Suprapubic skin (tissue), 4 donors: ENCODE results near the gene BRD2. TPM values are rescaled to one million over a fixed set of nuclear protein-coding genes. Genes with fewer than 3 reads are reported as not detected.

Source experiments
- DNase-seq, 2 donors: peaks; one replicate each; pipeline ENCODE4 v3.0.0-alpha.2; 2019; ENCODE audit warnings: low spot score in 2 of 2
- H3K27ac ChIP-seq: fragments of 200-600 bp; sonication (generic); one replicate; pipeline ENCODE4 v1.5.1; 2019
- H3K27me3 ChIP-seq: fragments of 200-600 bp; sonication (generic); one replicate; pipeline ENCODE4 v1.5.1; 2019
- H3K36me3 ChIP-seq: fragments of 200-600 bp; sonication (generic); one replicate; pipeline ENCODE4 v1.5.1; 2019
- H3K4me1 ChIP-seq: fragments of 200-600 bp; sonication (generic); one replicate; pipeline ENCODE4 v1.5.1; 2019
- H3K4me3 ChIP-seq: fragments of 200-600 bp; sonication (generic); one replicate; pipeline ENCODE4 v1.5.1; 2019; ENCODE audit warnings: mild to moderate bottlenecking
- H3K9me3 ChIP-seq: fragments of 200-600 bp; sonication (generic); one replicate; pipeline ENCODE4 v1.5.1; 2019
- CTCF ChIP-seq, 2 donors: fragments of 200-600 bp in 1 of 2; fragments of 450-650 bp in 1 of 2; sonication (generic) in 1 of 2; IDR thresholded peaks; one replicate each; pipeline ENCODE4 v1.5.1; 2016 to 2019; ENCODE audit warnings: antibody characterized with exemption in 2 of 2, mild to moderate bottlenecking in 1 of 2, moderate library complexity in 1 of 2
- EP300 ChIP-seq: sonication (generic); formaldehyde crosslinking; IDR thresholded peaks from one replicate; pipeline ENCODE4 v1.6.1; 2017; ENCODE audit warnings: antibody characterized with exemption
- POLR2A ChIP-seq, 2 donors: fragments of 450-650 bp; IDR thresholded peaks; one replicate each; pipeline ENCODE4 v1.6.1; 2017; ENCODE audit warnings: antibody characterized with exemption in 2 of 2, mild to moderate bottlenecking in 2 of 2, moderate library complexity in 2 of 2
- POLR2AphosphoS5 ChIP-seq, 3 donors: sonication (generic); formaldehyde crosslinking; IDR thresholded peaks; one replicate each; pipeline ENCODE4 v1.6.1; 2017; ENCODE audit warnings: antibody characterized with exemption in 3 of 3
- WGBS: methylation state at CpG from one replicate; pipeline ENCODE4 v1.1.5; 2018; 5-methylcytosine and 5-hydroxymethylcytosine counted together
- total RNA-seq, 4 donors: library from RNA; depleted of rRNA; stranded (reverse); fragments of >200 nt; gene quantifications; one replicate each; pipeline ENCODE4 v1.1.0, GENCODE V29; 2016

Gene BRD2
- total RNA-seq, 4 donors from 2014 or later: 145 to 246 (median 197) TPM

DNA sequence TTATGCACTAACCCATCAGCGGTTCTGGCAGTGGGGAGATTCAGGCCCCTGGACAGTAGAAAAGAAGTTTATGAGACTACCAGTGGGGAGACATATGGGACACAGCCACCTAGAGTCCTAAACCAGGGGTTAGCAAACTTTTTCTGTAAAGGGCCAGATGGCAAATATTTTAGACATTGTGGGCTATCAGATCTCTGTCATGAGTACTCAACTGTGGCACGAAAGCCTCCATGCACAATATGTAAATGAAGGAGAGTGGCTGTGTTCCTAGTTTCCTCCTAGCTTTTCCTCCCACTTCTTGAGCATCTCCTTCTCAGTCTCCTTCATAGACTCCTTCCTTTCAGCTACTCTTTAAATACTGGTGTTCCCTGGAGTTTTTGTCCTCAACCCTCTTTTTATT, 12.2 kb upstream of the BRD2 start:
- Histone ChIP-seq H3K27ac (no peak overlapping the region), H3K4me3 (no peak overlapping the region), H3K9me3 (no peaks in the 10 kb centered on the region), H3K27me3 (no peaks in the 10 kb centered on the region), H3K4me1 (peaks cover 17% of the 10 kb centered on the region), H3K36me3 (no peaks in the 10 kb centered on the region)
- no peak for TF ChIP-seq EP300
- no peak for TF ChIP-seq POLR2AphosphoS5 (IDR thresholded peaks at IDR 0.05)
- no peak for TF ChIP-seq CTCF (IDR thresholded peaks at IDR 0.05)
- DNase-seq: no peak
- WGBS: 78% methylated on average over 2 of the region's 2 CpGs

GRCh38 chr6:32960563-32960962, 7.8 kb upstream of the BRD2 start:
- Histone ChIP-seq H3K27me3 (no peaks in the 10 kb centered on the region), H3K36me3 (no peaks in the 10 kb centered on the region), H3K4me1 (peaks cover 6% of the 10 kb centered on the region), H3K4me3 (no peak overlapping the region), H3K27ac (no peak overlapping the region), H3K9me3 (no peaks in the 10 kb centered on the region)
- TF ChIP-seq POLR2AphosphoS5 (IDR thresholded peaks at IDR 0.05) (no peak), CTCF (IDR thresholded peaks at IDR 0.05) (no peak), POLR2A (IDR thresholded peaks at IDR 0.05) (no peak), EP300 (no peak)
- 84% methylated on average over 5 of the region's 5 CpGs for WGBS
- DNase-seq: no peak

DNA sequence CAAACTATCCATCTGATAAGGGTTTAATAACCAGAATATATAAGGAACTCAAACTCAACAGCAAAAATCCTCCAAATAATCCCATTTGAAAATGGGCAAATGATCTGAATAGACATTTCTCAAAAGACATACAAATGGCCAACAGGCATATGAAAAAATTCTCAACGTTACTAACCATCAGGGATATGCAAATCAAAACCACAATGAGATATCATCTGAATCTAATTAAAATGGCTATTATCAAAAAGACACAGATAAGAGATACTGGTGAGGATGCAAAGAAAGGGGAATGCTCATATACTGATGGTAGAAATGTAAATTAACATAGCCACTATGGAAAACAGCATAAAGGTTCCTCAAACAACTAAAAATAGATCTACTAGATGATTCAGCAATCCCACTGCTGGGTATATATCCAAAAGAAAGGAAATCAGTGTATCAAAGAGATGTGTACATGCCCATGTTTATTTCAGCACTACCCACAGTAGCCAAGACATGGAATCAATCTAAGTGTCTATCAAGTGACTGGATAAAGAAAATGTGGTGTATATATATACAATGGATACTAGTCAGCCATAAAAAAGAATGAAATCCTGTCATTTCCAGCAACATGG, 6.1 kb upstream of the BRD2 start:
- no peak for DNase-seq
- no peak overlapping the region for H3K27ac ChIP-seq
- H3K27me3 ChIP-seq: no peaks in the 10 kb centered on the region
- WGBS: 21% methylated on average over 1 of the region's 1 CpG
- H3K4me1 ChIP-seq: peaks cover 23% of the 10 kb centered on the region
- H3K4me3 ChIP-seq: no peak overlapping the region
- TF ChIP-seq CTCF (IDR thresholded peaks at IDR 0.05) (no peak), EP300 (no peak), POLR2A (IDR thresholded peaks at IDR 0.05) (no peak), POLR2AphosphoS5 (IDR thresholded peaks at IDR 0.05) (no peak)
- H3K9me3 ChIP-seq: no peaks in the 10 kb centered on the region
- H3K36me3 ChIP-seq: no peaks in the 10 kb centered on the region

GRCh38 chr6:32963866-32964265, 4.5 kb upstream of the BRD2 start:
- H3K4me3 ChIP-seq: no peak overlapping the region
- H3K27ac ChIP-seq: no peak overlapping the region
- 78% methylated on average over 1 of the region's 1 CpG for WGBS
- no peaks in the 10 kb centered on the region for H3K9me3 ChIP-seq
- no peaks in the 10 kb centered on the region for H3K27me3 ChIP-seq
- TF ChIP-seq POLR2A (IDR thresholded peaks at IDR 0.05): no peak
- TF ChIP-seq EP300: no peak
- H3K36me3 ChIP-seq: no peaks in the 10 kb centered on the region
- no peak for DNase-seq
- H3K4me1 ChIP-seq: peaks cover 27% of the 10 kb centered on the region

GRCh38 chr6:32964776-32965175, 3.6 kb upstream of the BRD2 start:
- no peaks in the 10 kb centered on the region for H3K36me3 ChIP-seq
- no peaks in the 10 kb centered on the region for H3K27me3 ChIP-seq
- 93% methylated on average over 5 of the region's 5 CpGs for WGBS
- no peaks in the 10 kb centered on the region for H3K9me3 ChIP-seq
- H3K4me1 ChIP-seq: peaks cover 27% of the 10 kb centered on the region
- no peak for DNase-seq
- no peak overlapping the region for H3K4me3 ChIP-seq
- TF ChIP-seq POLR2AphosphoS5 (IDR thresholded peaks at IDR 0.05) (no peak), CTCF (IDR thresholded peaks at IDR 0.05) (no peak), EP300 (no peak), POLR2A (IDR thresholded peaks at IDR 0.05) (no peak)
- H3K27ac ChIP-seq: no peak overlapping the region
